Stimulated activated CD4-positive, alpha-beta T cell treated with anti-CD3 and anti-CD28 coated beads, Interleukin-2, amount 100 ng/mL, for 4 hours (primary cell): ENCODE data around the gene EDAR.
A peak's percentile ranks its signal among the peaks of the same experiment; 100 is the strongest.

Experiments
- DNase-seq: peaks from one replicate; pipeline ENCODE4 v3.0.0-alpha.2; 2020; ENCODE audit warnings: low read depth

EDAR gene

GRCh38 chr2:108940156-108940555 lies 48.9 kb downstream of the EDAR start:
- DNase-seq = no peak

- no peak for DNase-seq
Observed at GRCh38 chr2:108938077-108938710, 50.8 kb downstream of the EDAR start.

- DNase-seq = no peak
Observed at GRCh38 chr2:108937367-108938017, 51.5 kb downstream of the EDAR start.

GRCh38 chr2:108936866-108937265 lies 52.2 kb downstream of the EDAR start:
- no peak for DNase-seq

- no peak for DNase-seq
Observed at GRCh38 chr2:108936076-108936864, 52.8 kb downstream of the EDAR start.

GRCh38 chr2:108935271-108935741 lies 53.7 kb downstream of the EDAR start:
- no peak for DNase-seq

- no peak for DNase-seq
Observed at GRCh38 chr2:108934583-108935245, 54.3 kb downstream of the EDAR start.

GRCh38 chr2:108934151-108934550 lies 54.9 kb downstream of the EDAR start:
- DNase-seq = no peak

- no peak for DNase-seq
Observed at GRCh38 chr2:108933691-108934117, 55.3 kb downstream of the EDAR start.

GRCh38 chr2:108932736-108933332 lies 56.2 kb downstream of the EDAR start:
- DNase-seq = no peak

- DNase-seq = no peak
Observed at GRCh38 chr2:108931372-108931771, 57.6 kb downstream of the EDAR start.

GRCh38 chr2:108929807-108930425 lies 59.1 kb downstream of the EDAR start:
- DNase-seq = no peak

GRCh38 chr2:108928660-108929377 lies 60.2 kb downstream of the EDAR start:
- DNase-seq = no peak

- DNase-seq = peak; percentile 1
Observed at GRCh38 chr2:108927936-108928659, 60.9 kb downstream of the EDAR start.

GRCh38 chr2:108927405-108927804 lies 61.6 kb downstream of the EDAR start:
- no peak for DNase-seq

GRCh38 chr2:108926561-108927380 lies 62.2 kb downstream of the EDAR start:
- no peak for DNase-seq

- DNase-seq = no peak
Observed at GRCh38 chr2:108925735-108926134, 63.3 kb downstream of the EDAR start.

- DNase-seq = no peak
Observed at GRCh38 chr2:108925286-108925685, 63.7 kb downstream of the EDAR start.

GRCh38 chr2:108924580-108925251 lies 64.3 kb downstream of the EDAR start:
- DNase-seq = no peak
